CD4-positive, alpha-beta T cell (primary cell): Measurements from ENCODE around the gene SAYSD1. TPM values are rescaled to one million over a fixed set of nuclear protein-coding genes. Genes with fewer than 3 reads are reported as not detected.

Experiments
- ATAC-seq: fragments of 200-7000 bp; cut with Tn5 transposase; one replicate; pipeline ENCODE4 v1.10.0; 2022; ENCODE audit warnings: mild to moderate bottlenecking; ENCODE audit not compliant: poor library complexity
- CTCF ChIA-PET: fragments of 350-600 bp; sonication (Branson Sonifier 250); formaldehyde crosslinking; loops from one replicate; lab custom pipeline; 2021; ENCODE audit warnings: antibody characterized with exemption, inconsistent platforms; lab: Charles Lee
- POLR2A ChIA-PET: fragments of 350-600 bp; sonication (Branson Sonifier 250); formaldehyde crosslinking; loops from one replicate; lab custom pipeline; 2021; ENCODE audit warnings: antibody characterized with exemption, inconsistent platforms; lab: Charles Lee
- DNase-seq, 14 experiments: peaks; one replicate each; pipeline ENCODE4 v3.0.0-alpha.2; 2013 to 2020; ENCODE audit warnings: mixed read lengths in 2 of 14
- H3K27ac ChIP-seq, 2 donors: one replicate each; pipeline versions ENCODE4 v1.5.1 to v1.7.0; 2013; ENCODE audit warnings: low read length in 2 of 2, low read depth in 1 of 2, mild to moderate bottlenecking in 1 of 2
- H3K27me3 ChIP-seq, 2 experiments: 1 replicate in 1 of 2; 2 replicates in 1 of 2; pipeline versions ENCODE4 v1.6.1 to v1.7.0; 2013; ENCODE audit warnings: low read length in 2 of 2, control low read depth in 1 of 2, mild to moderate bottlenecking in 1 of 2, moderate library complexity in 1 of 2; ENCODE audit not compliant: insufficient read depth in 2 of 2, control insufficient read depth in 1 of 2
- H3K36me3 ChIP-seq: one replicate; pipeline ENCODE4 v1.6.1; 2013; ENCODE audit warnings: low read length, control low read depth; ENCODE audit not compliant: insufficient read depth
- H3K4me1 ChIP-seq: one replicate; pipeline ENCODE4 v1.6.1; 2013; ENCODE audit warnings: low read length, control low read depth; ENCODE audit not compliant: insufficient read depth
- H3K4me3 ChIP-seq: one replicate; pipeline ENCODE4 v1.5.1; 2013; ENCODE audit warnings: mild to moderate bottlenecking, low read length, moderate library complexity
- H3K9me3 ChIP-seq, 2 experiments: 1 replicate in 1 of 2; 2 replicates in 1 of 2; pipeline versions ENCODE4 v1.6.1 to v1.7.0; 2013; ENCODE audit warnings: low read length in 2 of 2, mild to moderate bottlenecking in 2 of 2, control low read depth in 1 of 2, moderate library complexity in 1 of 2; ENCODE audit not compliant: control insufficient read depth in 1 of 2, insufficient read depth in 1 of 2
- H3K27ac Mint-ChIP-seq: one replicate; pipeline ENCODE4 v1.8.0; 2020; ENCODE audit warnings: mixed read lengths
- H3K27me3 Mint-ChIP-seq: one replicate; pipeline ENCODE4 v1.8.0; 2021; ENCODE audit warnings: mixed read lengths
- H3K36me3 Mint-ChIP-seq: one replicate; pipeline ENCODE4 v1.8.0; 2021; ENCODE audit warnings: low read depth, mixed read lengths
- H3K4me1 Mint-ChIP-seq: one replicate; pipeline ENCODE4 v1.8.0; 2021; ENCODE audit warnings: low read depth, mixed read lengths
- H3K4me3 Mint-ChIP-seq: one replicate; pipeline ENCODE4 v1.8.0; 2020; ENCODE audit warnings: mild to moderate bottlenecking, mixed read lengths
- H3K9me3 Mint-ChIP-seq: one replicate; pipeline ENCODE4 v1.8.0; 2020; ENCODE audit warnings: mixed read lengths
- CTCF ChIP-seq: fragments of 200-600 bp; IDR thresholded peaks from one replicate; pipeline ENCODE4 v1.8.0; 2022; ENCODE audit warnings: antibody characterized with exemption, mild to moderate bottlenecking
- intact Hi-C, 2 experiments: fragments of 100-400 bp; cut with DNase I in 1 of 2; cut with micrococcal nuclease in 1 of 2; formaldehyde crosslinking; loops; one replicate each; pipeline versions ENCODE4 v1.15.1 to v1.9.0; 2023 to 2025; cut with DNase I, micrococcal nuclease
- total RNA-seq, 174 experiments: library from RNA in 2 of 174; stranded (reverse) in 2 of 174; gene quantifications; one replicate each; pipeline ENCODE4 v1.2.3 and lab custom pipeline; 2021 to 2026

The SAYSD1 gene
- total RNA-seq, 2 experiments from 2014 or later, result 18.7 to 21.3 TPM

- no peak overlapping the region for H3K27ac Mint-ChIP-seq
- ChIA-PET POLR2A (no interaction called here), CTCF (no interaction called here)
Measured at GRCh38 chr6:39079197-39080125, 35.5 kb downstream of the SAYSD1 start.

GRCh38 chr6:39078695-39079094 lies 36.3 kb downstream of the SAYSD1 start:
- ATAC-seq, result no peak
- CTCF ChIA-PET, result no interaction called here
- DNase-seq, result no peak
- TF ChIP-seq CTCF, result no peak
- H3K9me3 Mint-ChIP-seq, result no peaks in the 10 kb centered on the region
- Histone ChIP-seq H3K9me3 (no peaks in the 10 kb centered on the region), H3K4me1 (no peaks in the 10 kb centered on the region), H3K27me3 (no peaks in the 10 kb centered on the region), H3K27ac (no peak overlapping the region), H3K36me3 (no peaks in the 10 kb centered on the region), H3K4me3 (no peak overlapping the region)
- intact Hi-C loops, result no loop called here
- no peak overlapping the region for H3K27ac Mint-ChIP-seq
- no peak overlapping the region for H3K4me3 Mint-ChIP-seq
- POLR2A ChIA-PET, result no interaction called here
- no peaks in the 10 kb centered on the region for H3K36me3 Mint-ChIP-seq
- H3K4me1 Mint-ChIP-seq, result no peaks in the 10 kb centered on the region
- H3K27me3 Mint-ChIP-seq, result peaks cover 3% of the 10 kb centered on the region

More at GRCh38 chr6:39079197-39080125, 35.5 kb downstream of the SAYSD1 start:
- no peak for TF ChIP-seq CTCF
- H3K36me3 ChIP-seq, result no peaks in the 10 kb centered on the region
- no peak overlapping the region for H3K4me3 Mint-ChIP-seq
- H3K9me3 ChIP-seq, result no peaks in the 10 kb centered on the region
- intact Hi-C loops, result no loop called here
- H3K9me3 Mint-ChIP-seq, result no peaks in the 10 kb centered on the region
- H3K36me3 Mint-ChIP-seq, result no peaks in the 10 kb centered on the region
- H3K27me3 Mint-ChIP-seq, result peaks cover 5% of the 10 kb centered on the region
- H3K4me1 Mint-ChIP-seq, result no peaks in the 10 kb centered on the region
- no peak for ATAC-seq
- H3K4me3 ChIP-seq, result no peak overlapping the region
- no peak for DNase-seq
- H3K4me1 ChIP-seq, result no peaks in the 10 kb centered on the region
- no peak overlapping the region for H3K27ac ChIP-seq
- H3K27me3 ChIP-seq, result peaks cover 0 to 2% of the 10 kb centered on the region in 2 experiments

- Histone ChIP-seq H3K27ac (no peak overlapping the region), H3K9me3 (no peaks in the 10 kb centered on the region), H3K4me3 (no peak overlapping the region), H3K27me3 (no peaks in the 10 kb centered on the region), H3K4me1 (no peaks in the 10 kb centered on the region), H3K36me3 (no peaks in the 10 kb centered on the region)
- no peak for TF ChIP-seq CTCF
- ATAC-seq (no peak), DNase-seq (no peak)
- Mint-ChIP-seq H3K27ac (no peak overlapping the region), H3K9me3 (no peaks in the 10 kb centered on the region), H3K36me3 (no peaks in the 10 kb centered on the region), H3K4me3 (no peak overlapping the region), H3K27me3 (no peaks in the 10 kb centered on the region), H3K4me1 (no peaks in the 10 kb centered on the region)
- intact Hi-C loops, result no loop called here
- ChIA-PET POLR2A (no interaction called here), CTCF (no interaction called here)
Measured at GRCh38 chr6:39077882-39078594, 36.9 kb downstream of the SAYSD1 start.
